T-helper 1 cell (primary cell): ENCODE data around the gene COA3.

Experiments
- DNase-seq, 5 donors: peaks; one replicate each; pipeline ENCODE4 v3.0.0-alpha.2; 2012 to 2020

COA3 gene

DNA sequence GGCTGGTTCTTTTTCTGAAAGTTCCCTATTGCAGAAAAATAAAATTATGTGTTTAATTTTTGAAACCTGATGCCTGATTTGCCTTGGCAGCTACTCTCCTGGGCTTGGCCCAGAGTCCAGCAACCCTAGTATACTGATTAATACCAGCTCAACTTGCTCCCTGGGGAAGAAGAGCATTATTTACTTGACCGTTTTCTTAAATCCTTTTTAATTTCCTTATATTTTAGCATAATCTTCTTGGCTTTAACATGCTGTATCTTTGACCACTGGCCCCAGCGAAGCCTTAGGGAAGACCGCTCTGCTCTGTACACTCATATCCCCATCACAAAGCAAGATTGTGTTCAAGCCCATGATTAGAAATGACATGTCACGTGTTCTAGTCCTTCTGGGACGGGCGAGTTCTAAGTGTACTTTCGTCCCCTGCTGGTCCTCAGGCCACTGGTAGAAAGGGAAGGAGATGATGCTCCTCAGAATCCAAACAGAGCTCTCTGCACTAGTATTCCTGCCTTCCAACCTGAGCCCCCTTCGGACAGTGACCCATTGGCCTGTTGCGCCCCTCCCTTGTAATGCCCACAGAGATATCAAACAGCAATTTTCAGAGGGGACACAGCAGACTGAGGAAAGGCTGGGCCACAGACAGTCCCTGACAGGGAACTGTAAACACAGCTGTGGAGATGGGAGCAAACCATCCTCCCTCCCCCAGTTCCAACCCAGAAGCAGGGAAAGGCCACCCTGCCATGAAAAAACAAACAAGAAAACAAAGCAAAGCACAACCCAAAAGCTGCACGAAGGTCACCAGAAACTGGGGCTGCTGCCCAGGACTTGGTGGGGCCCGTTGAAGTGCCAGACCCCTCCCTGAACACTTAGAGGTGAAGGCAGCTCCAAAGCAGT lies 49.4 kb downstream of the COA3 start:
- DNase-seq, result no peak

DNA sequence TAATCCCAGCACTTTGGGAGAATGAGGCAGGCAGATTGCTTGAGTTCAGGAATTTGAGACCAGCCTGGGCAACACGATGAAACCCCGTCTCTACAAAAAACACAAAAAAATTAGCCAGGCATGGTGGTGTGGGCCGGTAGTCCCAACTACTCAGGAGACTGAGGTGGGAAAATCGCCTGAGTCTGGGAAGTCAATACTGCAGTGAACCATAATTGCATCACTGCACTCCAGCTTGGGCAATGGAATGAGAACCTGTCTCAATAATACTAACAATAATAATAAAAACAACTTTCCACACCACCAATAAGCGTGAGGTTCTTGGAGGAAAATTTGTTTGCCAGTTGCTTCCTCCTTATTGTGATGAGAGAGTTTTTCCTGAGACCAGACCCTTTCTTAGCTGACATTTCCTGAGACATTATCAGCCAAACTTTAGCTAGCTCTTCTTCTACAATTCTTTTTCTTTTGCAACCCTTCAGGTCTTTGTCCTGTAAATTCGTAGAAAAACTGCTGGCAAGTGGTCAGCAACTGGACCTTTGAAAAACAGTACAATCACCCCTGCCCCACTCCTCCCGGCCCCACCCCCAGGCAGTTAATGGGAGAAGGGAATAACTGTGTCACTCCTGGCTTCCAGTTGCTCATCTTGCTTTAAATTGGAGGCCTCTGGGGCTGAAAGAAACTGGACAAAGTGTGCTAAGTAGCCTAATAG lies 50.1 kb downstream of the COA3 start:
- no peak for DNase-seq
